ENCODE results near the gene HNRNPA1.

Gene HNRNPA1

DNA sequence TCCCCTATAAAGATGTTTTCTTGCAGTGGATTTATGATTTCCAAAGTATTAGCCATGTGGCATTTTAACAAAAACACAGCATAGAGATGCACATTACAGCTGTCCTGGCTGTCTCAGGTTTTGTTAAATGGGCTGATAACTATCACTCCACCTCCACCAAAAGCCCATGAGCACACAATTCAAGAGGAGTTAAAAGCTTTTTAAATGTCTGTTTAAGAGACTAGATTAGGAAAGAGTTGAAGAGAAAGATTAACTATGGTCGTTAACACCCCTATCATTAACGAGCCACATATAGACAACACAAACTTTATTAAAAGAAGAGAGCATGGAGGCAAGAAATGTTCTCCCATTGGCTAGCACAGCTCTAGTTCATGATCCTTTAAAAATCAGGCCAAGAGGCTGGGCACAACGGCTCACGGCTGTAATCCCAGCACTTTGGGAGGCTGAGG lies 15.1 kb upstream of the HNRNPA1 start:
- peaks cover 21% of the 10 kb centered on the region for H3K36me3 ChIP-seq (ENCODE audit: insufficient read depth, low read length)
- no peak overlapping the region for H3K27ac ChIP-seq (ENCODE audit: low read length)
- no peak overlapping the region for H3K4me2 ChIP-seq (ENCODE audit: insufficient read depth, low read length)
- H3K4me3 ChIP-seq (ENCODE audit: low read depth in 1 of 2, low read length in 2 of 2), result no peak overlapping the region
- no peak overlapping the region for H3K9ac ChIP-seq (ENCODE audit: low read depth, low read length)
- ATAC-seq (ENCODE audit: insufficient read depth, low read depth) (no peak), DNase-seq (no peak)
- no peaks in the 10 kb centered on the region for H3K9me3 ChIP-seq (ENCODE audit: insufficient read depth, low read length, severe bottlenecking)
- peaks cover 99% of the 10 kb centered on the region for H3K79me2 ChIP-seq (ENCODE audit: insufficient read depth, low read length)
- H2AFZ ChIP-seq (ENCODE audit: low read depth, low read length), result no peak overlapping the region
- H3K27me3 ChIP-seq (ENCODE audit: insufficient read depth, low read length, poor library complexity), result no peaks in the 10 kb centered on the region
- no peaks in the 10 kb centered on the region; the same call in 1 of the 2 replicates for H3K4me1 ChIP-seq (ENCODE audit: insufficient read depth, low read length)
- TF ChIP-seq, protein P1, sequence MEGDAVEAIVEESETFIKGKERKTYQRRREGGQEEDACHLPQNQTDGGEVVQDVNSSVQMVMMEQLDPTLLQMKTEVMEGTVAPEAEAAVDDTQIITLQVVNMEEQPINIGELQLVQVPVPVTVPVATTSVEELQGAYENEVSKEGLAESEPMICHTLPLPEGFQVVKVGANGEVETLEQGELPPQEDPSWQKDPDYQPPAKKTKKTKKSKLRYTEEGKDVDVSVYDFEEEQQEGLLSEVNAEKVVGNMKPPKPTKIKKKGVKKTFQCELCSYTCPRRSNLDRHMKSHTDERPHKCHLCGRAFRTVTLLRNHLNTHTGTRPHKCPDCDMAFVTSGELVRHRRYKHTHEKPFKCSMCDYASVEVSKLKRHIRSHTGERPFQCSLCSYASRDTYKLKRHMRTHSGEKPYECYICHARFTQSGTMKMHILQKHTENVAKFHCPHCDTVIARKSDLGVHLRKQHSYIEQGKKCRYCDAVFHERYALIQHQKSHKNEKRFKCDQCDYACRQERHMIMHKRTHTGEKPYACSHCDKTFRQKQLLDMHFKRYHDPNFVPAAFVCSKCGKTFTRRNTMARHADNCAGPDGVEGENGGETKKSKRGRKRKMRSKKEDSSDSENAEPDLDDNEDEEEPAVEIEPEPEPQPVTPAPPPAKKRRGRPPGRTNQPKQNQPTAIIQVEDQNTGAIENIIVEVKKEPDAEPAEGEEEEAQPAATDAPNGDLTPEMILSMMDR (IDR thresholded peaks at IDR 0.05; ENCODE audit: borderline replicate concordance, extremely low read depth, low read length, poor library complexity, severe bottlenecking), result no peak
- TF ChIP-seq EZH2 (IDR thresholded peaks at IDR 0.05; ENCODE audit: borderline replicate concordance, low read depth, low read length, severe bottlenecking), result no peak
- H4K20me1 ChIP-seq (ENCODE audit: insufficient read depth, low read length), result peaks cover 28% of the 10 kb centered on the region; the same call in 1 of the 2 replicates

GRCh38 chr12:54266852-54267251 lies 13.7 kb upstream of the HNRNPA1 start:
- no peaks in the 10 kb centered on the region for H3K4me1 ChIP-seq (ENCODE audit: insufficient read depth, low read length)
- H3K79me2 ChIP-seq (ENCODE audit: insufficient read depth, low read length), result peaks cover 97% of the 10 kb centered on the region
- ATAC-seq (ENCODE audit: insufficient read depth, low read depth) (no peak), DNase-seq (no peak)
- TF ChIP-seq EZH2 (IDR thresholded peaks at IDR 0.05; ENCODE audit: borderline replicate concordance, low read depth, low read length, severe bottlenecking), result no peak
- TF ChIP-seq, protein P1 (IDR thresholded peaks at IDR 0.05; ENCODE audit: borderline replicate concordance, extremely low read depth, low read length, poor library complexity, severe bottlenecking), result no peak
- H3K9me3 ChIP-seq (ENCODE audit: insufficient read depth, low read length, severe bottlenecking), result no peaks in the 10 kb centered on the region
- H3K4me2 ChIP-seq (ENCODE audit: insufficient read depth, low read length), result no peak overlapping the region
- peaks cover 25% of the 10 kb centered on the region for H3K36me3 ChIP-seq (ENCODE audit: insufficient read depth, low read length)
- no peak overlapping the region for H2AFZ ChIP-seq (ENCODE audit: low read depth, low read length)
- H3K27me3 ChIP-seq (ENCODE audit: insufficient read depth, low read length, poor library complexity), result no peaks in the 10 kb centered on the region
- H3K9ac ChIP-seq (ENCODE audit: low read depth, low read length), result no peak overlapping the region
- no peak overlapping the region for H3K27ac ChIP-seq (ENCODE audit: low read length)
- peaks cover 26% of the 10 kb centered on the region; the same call in 1 of the 2 replicates for H4K20me1 ChIP-seq (ENCODE audit: insufficient read depth, low read length)
- no peak overlapping the region for H3K4me3 ChIP-seq (ENCODE audit: low read depth in 1 of 2, low read length in 2 of 2)

DNA sequence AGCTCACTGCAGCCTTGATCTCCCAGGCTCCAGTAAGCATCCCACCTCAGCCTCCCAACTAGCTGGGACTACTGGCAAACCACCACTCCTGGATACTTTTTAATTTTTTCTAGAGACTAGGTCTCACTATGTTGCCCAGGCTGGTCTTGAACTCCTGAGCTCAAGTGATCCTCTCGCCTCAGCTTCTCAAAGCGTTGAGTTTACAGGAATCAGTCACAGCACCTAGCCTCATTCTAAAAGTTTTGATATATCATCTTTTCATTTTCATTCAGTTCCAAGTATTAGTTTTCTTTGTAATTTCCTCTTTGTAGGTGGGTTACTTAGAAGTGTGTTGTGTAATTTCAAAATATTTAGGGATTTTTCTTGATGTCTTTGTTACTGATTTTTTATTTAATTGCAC lies 10.2 kb upstream of the HNRNPA1 start:
- peaks cover 97% of the 10 kb centered on the region for H3K79me2 ChIP-seq (ENCODE audit: insufficient read depth, low read length)
- H3K27ac ChIP-seq (ENCODE audit: low read length), result no peak overlapping the region
- TF ChIP-seq EZH2 (IDR thresholded peaks at IDR 0.05; ENCODE audit: borderline replicate concordance, low read depth, low read length, severe bottlenecking), result no peak
- TF ChIP-seq, protein P1 (IDR thresholded peaks at IDR 0.05; ENCODE audit: borderline replicate concordance, extremely low read depth, low read length, poor library complexity, severe bottlenecking), result no peak
- H3K27me3 ChIP-seq (ENCODE audit: insufficient read depth, low read length, poor library complexity), result no peaks in the 10 kb centered on the region
- no peaks in the 10 kb centered on the region for H3K9me3 ChIP-seq (ENCODE audit: insufficient read depth, low read length, severe bottlenecking)
- H2AFZ ChIP-seq (ENCODE audit: low read depth, low read length), result no peak overlapping the region
- H3K4me2 ChIP-seq (ENCODE audit: insufficient read depth, low read length), result no peak overlapping the region
- H4K20me1 ChIP-seq (ENCODE audit: insufficient read depth, low read length), result peaks cover 18% of the 10 kb centered on the region; the same call in 1 of the 2 replicates
- no peak overlapping the region for H3K9ac ChIP-seq (ENCODE audit: low read depth, low read length)
- no peak for DNase-seq
- no peak for ATAC-seq (ENCODE audit: insufficient read depth, low read depth)
- peaks cover 46% of the 10 kb centered on the region for H3K36me3 ChIP-seq (ENCODE audit: insufficient read depth, low read length)
- H3K4me3 ChIP-seq (ENCODE audit: low read depth in 1 of 2, low read length in 2 of 2), result no peak overlapping the region
- no peaks in the 10 kb centered on the region for H3K4me1 ChIP-seq (ENCODE audit: insufficient read depth, low read length)
